Stimulated activated CD8-positive, alpha-beta memory T cell treated with anti-CD3 and anti-CD28 coated beads, Interleukin-15, amount 100 ng/mL, for 48 hours (primary cell): Measurements from ENCODE around the gene POLR2A.
"Not testable (repeated sequence)": the region's sequence is repeated elsewhere in the genome, so short reads cannot be mapped to it uniquely, and the experiment has no call there.

Experiments
- DNase-seq, 2 donors: peaks; one replicate each; pipeline ENCODE4 v3.0.0-alpha.2; 2020; ENCODE audit warnings: low read depth in 2 of 2

Gene POLR2A

DNA sequence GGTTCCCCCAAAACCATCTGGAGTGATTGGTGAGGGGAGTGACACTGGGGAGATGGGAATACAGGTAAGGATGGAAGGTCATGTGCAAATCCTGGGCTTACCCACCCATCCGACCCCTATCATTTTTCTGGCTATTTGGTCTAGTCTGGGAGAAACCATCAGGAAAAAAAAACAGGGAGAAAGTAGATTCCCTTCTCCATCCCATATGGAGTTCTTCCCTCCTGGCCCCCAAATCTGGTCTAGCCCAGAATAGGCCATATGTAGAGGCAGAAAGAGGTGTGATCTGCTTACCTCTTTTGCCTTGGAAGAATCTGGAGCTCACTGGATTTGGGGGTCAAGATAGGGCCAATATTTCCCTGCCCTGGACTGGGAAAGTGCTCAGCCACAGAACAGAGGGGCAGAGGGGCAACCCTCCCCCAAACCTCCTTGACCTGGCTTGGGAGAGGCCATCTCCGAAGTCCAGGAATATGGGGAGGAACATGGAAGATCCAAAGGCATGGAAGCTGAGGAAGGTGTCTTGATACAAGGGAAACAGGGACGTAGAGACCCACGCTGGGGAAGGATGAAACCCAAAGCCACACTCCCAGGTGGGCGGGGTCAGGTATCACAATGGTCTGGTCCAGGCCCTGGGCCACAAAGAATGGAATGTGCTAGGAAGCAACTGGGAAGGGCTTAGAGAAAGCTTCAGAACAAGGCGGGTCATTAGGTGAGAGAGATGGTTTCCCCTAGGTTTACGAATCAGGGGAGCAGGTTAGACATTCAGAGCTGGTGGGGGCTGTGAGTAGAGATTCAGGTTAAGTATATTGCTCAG, 23.1 kb upstream of the POLR2A start:
- no peak for DNase-seq

DNA sequence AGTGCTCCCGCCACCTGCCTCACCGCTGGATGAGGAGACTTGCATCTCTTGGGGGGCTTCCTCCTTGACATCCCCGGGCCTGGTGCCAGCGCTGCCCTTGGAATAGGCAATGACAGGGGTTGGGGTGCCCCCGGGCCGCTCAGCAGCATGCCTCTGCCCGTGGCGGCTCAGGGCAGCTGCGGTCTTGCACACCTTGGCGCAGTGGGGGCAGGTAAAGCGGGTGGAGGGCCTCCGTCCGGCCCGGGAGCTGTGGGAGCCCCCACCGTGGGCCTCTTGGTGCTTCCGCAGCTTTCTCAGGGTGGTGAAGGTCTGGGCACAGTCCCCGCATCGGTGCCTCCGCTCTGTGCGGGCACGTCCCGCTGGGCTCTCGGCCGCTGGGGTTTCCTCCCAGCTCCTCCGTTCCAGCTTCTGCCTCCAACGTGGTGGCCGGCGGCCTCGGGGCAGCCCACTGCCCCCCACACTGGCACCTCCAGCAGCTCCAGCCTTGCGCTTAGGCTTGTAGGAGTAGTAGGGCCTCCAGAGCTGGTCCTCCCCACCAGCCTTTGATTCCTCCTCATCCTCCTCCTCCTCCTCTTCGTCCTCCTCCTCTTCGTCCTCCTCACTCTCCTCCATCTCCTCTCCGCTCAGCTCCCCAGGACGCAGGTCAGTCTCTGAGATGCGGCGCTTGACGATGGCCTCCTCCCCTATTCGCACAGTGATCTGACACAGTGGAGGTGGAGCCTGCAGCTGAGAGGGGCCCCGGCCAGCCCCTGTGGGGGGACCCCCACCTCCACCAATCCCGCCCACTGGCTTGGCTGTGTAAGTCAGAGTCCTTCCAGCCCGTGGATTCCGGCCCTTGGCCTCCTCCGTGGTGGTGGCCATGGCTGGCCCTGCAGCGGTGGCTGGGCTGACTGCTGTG, 21.4 kb upstream of the POLR2A start:
- no peak for DNase-seq

DNA sequence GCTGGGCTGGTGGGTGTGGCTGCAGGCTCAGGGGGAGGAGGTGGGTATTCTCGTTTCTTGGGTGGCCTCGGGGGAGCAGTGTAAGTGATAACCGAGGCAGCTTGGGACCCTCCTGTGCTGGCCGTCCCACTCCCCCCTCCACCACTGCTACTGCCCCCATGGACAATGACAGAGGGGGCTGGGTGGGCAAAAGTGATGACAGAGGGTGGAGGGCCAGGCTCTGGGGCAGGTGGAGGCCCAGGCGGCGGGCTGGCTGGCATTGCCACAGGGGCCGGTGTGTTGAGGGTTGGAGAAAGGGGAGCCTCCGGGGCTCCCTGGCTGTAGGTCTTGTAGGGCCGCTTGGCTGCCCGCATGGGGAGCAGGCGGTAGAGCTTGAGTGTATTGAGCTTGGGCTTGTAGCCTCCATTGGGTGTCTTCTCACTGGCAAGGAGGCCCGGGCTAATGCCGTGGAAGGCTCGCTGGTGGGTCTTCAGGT, 20.8 kb upstream of the POLR2A start:
- DNase-seq: no peak

DNA sequence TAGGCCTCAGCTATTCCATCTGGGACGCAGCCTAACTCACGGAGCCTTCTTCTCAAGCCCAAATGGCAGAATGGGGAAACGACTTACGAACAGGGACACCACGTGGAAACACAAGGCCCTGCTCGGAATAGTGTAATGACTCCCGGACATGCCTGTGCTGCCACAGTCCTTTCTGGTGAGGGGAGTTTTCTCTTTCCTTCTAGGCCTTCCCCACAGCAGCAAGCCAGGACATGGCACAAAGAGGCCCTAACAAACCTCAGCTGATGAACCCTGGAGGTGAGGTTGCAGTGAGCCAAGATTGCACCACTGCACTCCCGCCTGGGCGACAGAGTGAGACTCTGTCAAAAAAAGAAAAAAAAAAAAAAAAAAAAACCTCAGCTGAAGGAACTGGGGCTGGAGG, 20.1 kb upstream of the POLR2A start:
- no peak for DNase-seq

DNA sequence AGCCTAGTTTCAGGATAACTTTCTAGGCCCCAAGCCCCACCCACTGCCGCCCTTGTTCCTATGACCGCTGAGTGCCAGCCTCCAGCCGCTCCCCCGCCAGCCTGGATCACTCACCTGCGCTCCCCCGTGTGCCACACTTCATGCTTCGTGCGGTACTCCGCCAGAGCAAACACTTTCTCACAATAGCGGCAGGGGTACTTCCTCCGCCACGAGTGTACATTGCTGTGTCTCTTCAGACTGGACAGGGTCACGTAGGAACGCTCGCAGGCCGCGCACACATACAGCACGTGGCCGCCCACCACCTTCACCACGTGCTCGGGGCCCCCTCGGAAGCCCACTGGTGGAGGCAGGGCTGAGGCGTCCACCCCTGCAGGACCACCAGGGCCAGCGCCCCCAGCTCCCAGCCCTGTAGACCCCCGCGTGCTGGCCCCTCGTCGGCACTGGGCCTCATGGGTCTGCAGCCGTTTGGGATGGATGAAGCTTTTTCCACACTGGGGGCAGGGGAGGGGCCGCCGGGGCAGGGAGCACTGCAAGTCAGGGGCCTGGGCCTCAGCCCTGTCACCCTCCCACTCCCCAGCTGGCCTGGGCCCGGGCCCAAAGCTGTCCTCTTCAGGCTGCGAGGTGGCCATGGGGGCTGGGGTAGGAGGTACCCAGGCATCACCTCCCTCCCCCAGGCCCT, 18.4 kb upstream of the POLR2A start:
- no peak for DNase-seq

DNA sequence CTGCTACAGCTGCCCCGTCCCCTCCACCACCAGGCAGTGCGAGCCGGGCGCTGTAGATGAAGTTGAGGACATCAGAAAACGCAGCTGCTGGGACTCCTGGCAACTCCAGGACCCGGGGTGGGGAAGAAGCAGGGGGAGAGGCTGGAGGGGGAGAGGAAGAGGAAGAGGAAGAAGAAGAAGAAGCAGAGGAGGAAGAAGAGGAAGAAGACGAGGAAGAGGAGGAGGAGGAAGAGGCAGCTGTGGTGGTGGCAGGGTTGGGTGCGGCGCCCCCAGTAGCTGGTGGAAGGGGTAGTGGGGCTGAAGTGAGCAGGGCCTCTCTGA, 17.9 kb upstream of the POLR2A start:
- no peak for DNase-seq

DNA sequence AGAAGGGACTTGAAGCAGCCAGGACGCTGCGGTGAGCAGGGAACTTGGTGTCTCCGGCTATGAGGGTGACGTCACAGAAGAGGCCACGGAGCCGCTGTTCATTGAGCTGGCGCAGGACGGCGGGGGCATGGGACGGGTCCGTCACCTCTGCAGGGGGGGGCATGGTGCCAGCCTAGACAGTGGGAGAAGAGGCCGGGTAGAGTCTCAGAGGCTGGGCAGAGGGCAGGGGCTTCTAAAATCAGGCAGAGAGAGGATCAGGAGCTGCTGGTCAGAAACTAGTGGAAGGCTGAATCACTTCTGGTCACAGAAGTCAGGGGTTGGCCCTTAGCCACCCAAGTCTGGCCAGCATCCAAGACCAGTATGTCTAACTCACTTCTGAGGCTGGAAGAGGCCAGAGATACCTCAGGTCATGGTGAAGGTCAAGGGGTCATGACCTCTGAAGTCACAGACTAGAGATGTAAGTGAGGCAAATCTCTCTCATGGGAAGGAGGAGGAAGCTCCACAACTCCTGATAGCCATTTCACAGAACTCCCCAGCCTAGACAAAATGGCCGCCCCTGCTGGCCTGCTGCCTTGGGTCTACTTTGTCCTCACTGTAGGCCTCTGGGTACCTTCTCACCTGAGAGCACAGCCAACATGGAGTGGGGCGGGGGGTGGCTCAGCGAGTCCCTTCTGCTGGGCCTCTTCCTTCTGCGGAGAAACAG, 17.4 kb upstream of the POLR2A start:
- DNase-seq: no peak

DNA sequence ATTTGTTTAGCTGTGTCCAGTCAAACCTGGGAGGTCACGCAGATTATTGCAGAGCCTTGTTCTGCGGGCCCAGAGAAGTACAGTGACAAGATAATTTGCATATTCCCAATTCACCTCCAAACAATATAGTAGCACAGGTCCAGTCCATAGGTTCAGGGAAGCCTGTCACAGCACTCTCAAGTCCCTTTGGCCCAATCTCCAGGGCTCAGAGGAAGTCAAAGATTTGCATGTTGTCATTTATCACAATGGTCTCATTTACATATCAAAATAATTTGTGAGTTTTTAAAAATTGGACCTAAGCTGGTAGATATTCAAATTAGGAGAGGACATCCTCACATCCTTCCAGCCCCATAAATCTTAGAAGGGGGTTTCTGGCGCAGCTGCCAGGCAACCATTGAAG, 16.7 kb upstream of the POLR2A start:
- DNase-seq: no peak

DNA sequence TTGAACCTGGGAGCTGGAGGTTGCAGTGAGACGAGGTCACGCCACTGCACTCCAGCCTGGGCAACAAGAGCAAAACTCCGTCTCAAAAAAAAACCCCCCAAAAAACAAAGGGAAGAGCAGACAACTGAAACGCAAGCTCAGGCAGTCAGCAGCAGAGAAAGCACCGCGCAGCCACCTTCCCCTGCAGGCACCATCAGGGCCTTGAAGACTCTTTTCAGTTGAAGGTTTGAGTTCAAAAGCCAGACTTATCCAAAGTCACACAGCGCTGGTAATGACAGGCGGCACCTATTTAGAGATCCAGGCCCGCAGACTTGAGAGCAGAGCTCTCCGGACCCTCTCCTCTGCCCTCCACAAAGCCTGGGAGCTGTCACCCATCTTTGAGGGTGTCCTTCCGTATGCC, 15.9 kb upstream of the POLR2A start:
- DNase-seq: no peak

DNA sequence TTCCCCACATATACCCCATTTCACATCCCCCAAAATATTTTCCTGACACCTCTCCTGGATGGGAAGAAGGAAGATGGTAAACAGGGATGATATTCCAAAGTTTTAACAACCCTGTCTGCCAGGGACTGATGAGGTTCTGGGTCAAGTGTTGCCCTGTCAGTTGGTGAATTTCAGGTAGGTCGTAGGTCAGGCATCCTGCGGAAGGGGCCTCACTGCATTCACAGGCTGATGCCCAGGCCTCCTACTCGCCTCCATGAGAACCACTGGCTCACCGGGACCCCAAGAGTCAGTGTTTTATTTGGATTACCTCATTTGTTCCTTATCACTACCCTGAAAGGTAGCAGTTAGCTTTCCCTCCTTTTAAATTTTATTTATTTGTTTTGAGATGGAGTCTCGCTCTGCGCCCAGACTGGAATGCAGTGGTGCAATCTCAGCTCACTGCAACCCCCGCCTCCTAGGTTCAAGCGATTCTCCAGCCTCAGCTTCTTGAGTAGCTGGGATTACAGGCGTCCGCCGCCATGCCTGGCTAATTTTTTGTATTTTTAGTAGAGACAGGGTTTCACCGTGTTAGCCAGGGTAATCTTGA, 15.3 kb upstream of the POLR2A start:
- DNase-seq: no peak

DNA sequence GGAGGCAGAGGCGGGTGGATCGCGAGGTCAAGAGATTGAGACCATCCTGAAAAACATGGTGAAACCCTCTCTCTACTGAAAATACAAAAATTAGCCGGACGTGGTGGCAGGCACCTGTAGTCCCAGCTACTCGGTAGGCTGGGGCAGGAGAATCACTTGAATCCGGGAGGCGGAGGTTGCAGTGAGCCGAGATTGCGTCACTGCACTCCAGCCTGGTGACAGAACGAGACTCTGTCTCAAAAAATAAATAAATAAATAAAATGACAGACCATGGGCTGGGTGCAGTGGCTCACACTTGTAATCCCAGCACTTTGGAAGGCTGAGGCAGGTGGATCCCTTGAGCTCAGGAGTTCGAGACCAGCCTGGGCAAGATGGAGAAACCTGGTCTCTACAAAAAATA, 14.3 kb upstream of the POLR2A start:
- DNase-seq: not testable (repeated sequence)

DNA sequence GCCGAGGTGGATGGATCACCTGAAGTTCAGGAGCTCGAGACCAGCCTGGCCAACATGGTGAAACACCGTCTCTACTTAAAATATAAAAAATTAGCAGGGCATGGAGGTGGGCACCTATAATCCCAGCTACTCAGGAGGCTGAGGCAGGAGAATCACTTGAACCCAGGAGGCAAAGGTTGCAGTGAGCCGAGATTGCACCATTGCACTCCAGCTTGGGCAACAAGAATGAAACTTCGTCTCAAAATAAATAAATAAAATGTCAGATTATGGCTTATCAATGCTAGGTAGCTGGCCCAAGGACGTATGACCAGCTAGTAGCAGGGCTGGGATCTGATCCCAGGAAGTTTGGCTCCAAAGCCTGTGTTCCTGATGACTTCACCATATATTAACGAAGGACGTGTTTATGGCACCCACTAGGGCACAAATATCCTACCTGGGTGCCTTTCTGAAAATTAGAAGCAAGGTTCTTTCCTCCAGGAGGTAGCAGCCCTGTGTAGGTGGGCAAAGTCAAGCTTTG, 13.7 kb upstream of the POLR2A start:
- not testable (repeated sequence) for DNase-seq

DNA sequence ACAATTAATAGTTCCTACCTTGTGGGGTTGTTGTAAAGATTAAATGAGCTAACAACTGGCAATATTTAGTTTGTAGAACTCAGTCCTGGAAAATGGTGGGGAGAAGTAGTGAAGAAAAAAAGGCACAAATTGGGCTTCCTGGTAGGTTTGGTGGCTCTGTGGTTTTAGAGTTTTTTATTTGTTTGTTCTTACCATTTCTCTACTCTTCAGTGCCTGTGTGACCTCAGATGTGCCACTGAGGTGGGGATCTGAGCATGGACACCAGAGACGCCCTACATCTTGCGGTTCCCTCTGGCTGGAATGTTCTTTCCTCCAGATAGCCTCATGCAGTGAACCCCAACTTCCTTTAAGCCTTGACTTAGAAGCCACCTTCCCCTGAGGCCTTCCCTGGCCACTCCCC, 12.4 kb upstream of the POLR2A start:
- DNase-seq: no peak

DNA sequence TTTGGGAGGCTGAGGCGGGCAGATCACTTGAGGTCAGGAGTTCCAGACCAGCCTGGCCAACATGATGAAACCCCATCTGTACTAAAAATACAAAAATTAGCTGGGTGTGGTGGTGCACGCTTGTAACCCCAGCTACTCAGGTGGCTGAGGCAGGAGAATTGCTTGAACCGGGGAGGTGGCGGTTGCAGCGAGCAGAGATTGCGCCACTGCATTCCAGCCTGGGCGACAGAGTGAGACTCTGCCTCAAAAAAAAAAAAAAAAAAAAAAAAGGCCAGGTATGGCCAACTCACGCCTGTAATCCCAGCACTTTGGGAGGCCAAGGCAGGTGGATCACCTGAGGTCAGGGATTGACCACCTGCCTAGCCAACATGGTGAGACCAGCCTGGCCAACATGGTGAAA, 9.4 kb upstream of the POLR2A start:
- not testable (repeated sequence) for DNase-seq

DNA sequence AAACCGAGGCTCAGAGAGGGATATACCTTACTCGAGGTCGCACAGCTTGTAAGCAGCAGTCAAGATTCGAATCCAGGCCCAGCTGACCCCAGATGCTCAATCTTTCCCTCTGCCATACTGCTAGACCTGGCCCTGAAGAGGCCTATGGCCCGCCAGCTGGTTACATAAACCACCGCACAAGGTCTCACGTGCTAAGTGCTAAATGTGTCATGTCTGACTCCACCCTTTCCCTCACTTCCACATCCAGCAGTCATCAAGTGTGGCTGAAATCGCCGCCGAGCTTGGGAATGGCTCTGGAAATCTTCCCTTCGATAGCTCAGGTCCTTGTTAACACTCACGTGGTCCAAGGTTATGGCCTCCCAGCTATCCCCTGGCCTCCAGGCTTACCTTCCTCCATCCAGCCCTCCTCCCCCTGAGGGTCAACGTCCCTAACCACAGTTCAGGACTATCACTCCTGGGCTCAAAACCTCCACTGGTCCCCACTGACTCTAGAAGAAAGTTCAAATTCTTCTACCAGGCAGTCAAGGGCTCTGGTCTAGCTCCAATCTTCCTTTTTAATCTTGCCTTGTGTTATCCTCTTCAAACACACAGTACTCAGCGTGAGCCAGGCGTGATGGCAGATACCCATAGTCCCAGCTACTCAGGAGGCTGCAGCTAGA, 8.3 kb upstream of the POLR2A start:
- DNase-seq: no peak

DNA sequence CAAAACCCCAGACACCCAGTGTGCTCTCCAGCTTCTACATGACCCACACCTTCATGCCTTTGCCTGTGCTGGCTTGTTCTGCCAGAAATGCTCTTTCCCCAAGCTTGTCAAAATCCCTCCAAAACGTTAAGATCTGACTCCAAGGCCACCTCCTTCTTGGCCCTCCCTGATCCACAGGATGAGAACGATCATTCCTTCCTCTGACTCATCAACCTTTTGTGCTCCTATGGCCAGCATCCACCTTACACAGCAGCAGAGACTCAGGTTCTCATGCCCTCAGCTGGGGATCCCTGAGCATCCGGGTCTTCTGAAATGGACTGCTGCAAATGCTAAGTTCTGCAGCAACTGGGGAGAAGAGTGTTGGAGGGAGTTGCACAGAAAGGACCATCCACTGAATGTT, 7.7 kb upstream of the POLR2A start:
- DNase-seq: no peak

DNA sequence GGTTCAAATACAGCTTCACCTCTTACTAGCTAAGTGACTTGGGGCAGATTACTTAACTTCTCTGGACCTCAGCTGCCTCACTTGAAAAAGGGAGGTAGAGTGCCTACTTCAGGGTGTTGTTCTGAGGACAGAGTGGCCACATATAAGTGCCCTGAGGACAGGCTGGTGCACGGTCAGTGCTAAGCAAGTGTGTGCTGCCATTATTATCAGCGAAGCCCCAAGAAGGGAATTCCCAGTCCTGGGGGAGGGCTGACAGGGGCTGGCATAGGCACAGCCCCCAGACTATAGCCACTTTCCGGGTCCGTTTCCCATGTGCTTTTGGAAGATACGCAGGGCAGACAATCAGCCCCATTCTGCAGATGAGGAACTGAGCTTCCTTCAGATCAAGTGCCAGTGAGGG, 7.2 kb upstream of the POLR2A start:
- DNase-seq: no peak

DNA sequence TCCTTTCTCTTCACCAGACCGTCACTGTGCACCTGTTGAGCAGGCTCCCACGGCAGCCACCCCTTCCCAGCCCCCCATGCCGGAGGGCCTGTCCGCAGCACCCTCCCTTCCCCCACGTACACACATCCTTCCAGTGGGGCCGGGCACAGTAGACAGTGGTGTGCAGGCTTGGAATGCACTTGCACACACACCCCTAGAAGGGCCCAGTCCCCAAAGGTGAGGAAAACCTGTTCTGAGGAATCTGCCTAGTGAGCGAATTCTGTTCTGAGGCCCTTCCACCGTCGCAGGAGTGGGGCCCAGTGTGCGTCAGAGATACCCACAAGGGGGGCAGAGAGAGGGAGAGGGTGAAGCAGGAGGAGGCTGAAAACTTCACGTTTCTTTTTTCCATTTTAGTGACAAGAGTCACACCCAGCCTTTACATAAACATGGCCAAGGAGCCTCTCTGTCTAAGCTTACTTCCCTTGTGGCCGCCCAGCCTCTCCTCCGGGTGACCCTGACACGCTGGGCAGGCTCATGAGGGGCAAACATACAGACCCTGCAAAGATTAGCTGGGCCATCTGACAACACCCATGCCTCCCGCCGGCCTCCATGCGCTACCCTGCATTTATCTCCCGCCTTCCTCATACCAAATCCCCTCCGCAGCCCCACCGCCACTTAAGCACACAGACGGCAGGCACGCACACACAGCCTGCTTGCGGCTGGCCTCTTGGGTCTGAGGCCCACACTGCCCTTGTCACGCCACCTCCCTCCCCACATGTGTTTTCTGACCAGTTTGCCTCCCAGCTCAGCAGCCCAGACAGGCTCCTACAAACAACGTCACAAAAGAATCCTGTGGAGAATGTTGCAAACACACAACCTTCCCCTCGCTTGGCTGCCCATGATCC, 6.5 kb upstream of the POLR2A start:
- no peak for DNase-seq
